NOMO-1 (cell line): ENCODE data around the gene PDF.
A peak's percentile ranks its signal among the peaks of the same experiment; 100 is the strongest.

Source experiments
- DNase-seq, 2 experiments: peaks; one replicate each; lab custom pipeline; 2025; ENCODE audit not compliant: unreplicated experiment in 2 of 2; lab: John Stamatoyannopoulos, UW

PDF gene

DNA sequence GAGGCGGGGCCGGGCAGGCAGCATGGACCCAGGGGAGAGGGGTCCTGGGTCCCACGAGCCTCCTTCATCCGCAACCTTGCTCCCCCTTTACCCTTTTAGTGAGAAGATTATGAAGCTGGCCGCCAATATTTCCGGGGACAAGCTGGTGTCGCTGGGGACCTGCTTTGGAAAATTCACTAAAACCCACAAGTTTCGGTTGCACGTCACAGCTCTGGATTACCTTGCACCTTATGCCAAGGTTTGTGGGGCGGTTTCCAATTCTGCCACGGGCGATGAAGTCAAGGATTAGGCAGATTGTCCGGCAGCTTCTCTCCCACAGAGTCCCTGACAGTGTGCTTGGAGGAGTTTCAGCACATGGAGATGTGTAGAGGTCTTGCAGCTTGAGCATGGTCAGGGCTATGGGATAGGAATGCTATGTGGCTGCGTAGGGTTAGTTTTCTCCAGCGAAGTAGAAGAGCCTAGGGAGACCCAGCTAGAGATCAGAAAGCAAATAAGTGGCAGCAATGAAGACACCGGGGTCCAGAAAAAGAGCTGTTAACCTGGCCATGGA lies 9.8 kb upstream of the PDF start:
- no peak for DNase-seq

DNA sequence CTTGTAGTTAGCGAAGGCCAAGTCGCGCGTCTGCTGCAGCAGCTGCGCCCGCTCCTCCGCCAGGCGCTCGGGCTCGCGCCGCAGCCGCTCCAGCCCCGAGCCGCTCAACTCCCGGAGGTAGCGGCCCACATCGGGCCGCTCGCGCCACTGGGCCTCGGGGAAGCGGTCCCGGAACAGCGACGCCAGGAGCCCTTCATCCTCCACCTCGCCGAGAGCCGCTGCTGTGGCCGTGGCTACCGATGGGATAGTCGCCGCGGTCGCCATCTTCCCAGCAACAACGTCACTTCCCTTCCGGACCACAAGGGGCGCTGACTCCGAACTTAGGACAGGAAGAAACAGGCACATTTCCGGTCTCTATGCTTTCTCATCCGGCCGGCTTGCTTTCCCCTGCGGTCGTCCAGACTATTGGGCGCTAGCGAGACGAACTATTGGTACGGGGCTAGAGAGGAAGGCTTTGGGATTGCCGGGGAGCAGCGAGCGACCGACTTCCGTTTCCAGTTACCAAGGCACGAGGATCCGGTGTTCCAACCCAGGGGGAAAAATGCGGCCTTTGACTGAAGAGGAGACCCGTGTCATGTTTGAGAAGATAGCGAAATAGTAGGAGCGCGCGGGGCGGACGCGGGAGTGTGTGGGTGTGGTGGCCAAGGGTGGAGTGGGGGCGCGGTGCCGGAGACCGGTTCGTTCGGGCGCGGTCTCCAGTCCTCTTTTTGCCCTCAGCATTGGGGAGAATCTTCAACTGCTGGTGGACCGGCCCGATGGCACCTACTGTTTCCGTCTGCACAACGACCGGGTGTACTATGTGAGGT lies 9.1 kb upstream of the PDF start, which contains the start of the genes COG8 and NIP7:
Gene COG8, minus strand, starts transcription at position 276 of the 806 bp plus-strand sequence. Its CDS starts 12 bp downstream, at position 264.
Gene NIP7, plus strand, starts transcription at position 484 of the 806 bp plus-strand sequence. Its CDS starts 58 bp downstream, at position 542.
- DNase-seq, result peak; percentile 98 to 99

DNA sequence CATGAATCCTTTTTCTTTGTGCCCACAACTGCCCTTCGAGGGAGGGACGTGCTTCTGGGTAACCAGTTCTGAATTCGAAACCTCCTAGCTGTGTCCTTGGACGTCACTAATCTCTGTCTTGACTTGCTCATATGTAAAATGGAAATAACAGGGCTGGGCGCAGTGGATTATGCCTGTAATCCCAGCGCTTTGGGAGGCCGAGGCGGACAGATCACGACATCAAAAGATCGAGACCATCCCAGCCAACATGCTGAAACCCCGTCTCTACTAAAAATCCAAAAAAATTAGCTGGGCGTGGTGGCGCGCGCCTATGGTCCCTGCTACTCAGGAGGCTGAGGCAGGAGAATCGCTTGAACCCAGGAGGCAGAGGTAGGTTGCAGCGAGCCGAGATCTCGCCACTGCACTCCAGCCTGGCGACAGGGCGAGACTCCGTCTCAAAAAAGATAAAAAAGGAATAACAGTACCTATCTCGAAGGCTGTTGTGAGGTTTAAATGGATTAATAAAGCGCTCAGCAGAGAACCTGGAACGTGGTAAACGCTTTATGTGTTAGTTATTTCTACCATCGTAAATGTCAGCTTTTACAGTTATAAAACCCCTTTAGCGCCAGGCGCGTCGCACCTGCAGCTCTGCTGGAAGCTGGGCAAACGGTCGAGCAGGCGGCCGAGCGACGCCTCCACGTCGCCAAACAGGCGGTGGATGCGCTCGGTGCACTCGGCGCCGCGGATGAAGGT lies 8.3 kb upstream of the PDF start:
- no peak for DNase-seq

DNA sequence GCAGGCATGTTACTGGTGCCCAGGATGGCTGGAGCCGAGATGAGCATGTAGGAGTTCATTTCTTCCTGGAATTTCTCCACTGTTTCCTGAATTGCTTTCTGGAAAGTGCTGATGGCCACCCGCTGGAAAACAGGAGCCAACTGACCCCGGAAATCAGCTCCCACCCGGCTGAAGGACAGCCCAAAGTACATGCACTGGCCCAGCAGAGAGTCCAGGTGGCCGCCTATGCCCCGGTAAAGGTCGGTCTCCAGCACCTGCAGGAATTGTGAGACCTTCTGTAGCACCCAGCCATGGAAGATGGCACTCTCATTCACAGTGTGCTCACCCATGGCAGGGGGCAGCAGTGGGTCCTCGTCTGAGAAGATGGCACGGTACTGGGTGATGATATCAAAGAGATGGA lies 4.3 kb upstream of the PDF start:
- DNase-seq, result no peak

DNA sequence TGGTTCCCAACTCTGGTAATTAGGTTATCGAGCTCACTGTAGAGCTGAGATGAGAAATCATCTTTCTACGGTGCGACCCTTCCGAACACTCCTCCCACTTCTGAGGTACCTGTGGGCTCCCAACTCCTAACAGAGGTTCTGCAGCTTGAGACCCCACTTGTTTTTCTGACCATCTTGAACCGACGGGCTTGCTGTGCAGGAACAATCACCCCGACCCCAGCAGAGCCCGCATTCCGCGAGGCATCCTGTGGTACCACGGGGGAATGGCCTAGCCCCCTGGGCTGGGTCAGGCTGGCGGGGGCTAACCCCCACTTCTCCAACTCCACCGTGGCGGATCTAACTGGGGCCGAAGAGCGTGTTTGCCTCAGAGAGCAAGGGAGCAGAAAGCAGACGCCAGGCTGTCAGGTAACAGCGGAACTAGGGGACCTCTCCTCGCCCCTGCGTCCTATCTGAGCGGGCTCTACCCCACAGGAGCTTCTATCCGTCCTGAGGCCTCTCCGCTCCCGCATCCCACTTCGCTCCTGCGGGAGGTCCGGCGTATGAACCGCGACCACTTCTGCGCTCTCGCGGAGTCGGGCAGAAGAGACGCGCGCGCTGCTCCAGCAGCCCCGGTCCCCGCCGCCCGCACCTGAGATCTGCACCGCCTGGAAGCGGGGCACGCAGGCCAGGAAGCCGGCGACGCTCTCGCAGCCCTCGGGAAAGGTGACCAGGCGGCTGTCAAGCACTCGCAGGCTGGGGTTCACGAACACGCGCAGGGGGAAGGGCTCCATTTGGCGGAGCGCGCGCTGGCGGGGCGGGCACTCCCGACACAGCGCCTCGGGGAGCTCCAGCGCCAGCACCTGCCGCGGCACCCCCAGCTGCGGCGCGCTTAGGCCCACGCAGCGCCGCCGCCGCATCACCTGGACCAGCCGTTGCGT lies 761 bp downstream of the PDF start:
- no peak for DNase-seq

DNA sequence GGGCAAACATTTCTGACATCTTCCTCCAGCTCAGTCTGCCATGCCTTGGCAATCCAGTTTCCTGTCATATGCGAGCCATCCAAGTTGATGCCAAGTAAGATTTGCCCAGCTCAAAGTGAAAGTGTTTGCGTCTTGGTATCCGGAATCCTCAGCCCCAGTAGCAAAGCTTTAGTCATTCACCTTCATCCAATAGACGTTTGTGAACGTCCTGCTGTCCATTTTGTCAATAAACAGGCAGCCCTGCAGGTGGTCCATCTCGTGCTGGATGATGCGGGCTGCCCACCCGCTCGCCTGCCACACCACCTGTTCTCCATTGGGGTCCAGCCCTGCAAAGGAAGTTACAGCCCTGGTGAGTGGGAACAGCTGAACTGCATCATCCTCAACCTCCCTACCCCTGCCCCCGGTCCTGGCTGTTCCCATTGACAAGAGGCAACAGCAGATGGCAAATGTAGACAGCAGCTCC lies 1.5 kb downstream of the PDF start:
- DNase-seq, result no peak

DNA sequence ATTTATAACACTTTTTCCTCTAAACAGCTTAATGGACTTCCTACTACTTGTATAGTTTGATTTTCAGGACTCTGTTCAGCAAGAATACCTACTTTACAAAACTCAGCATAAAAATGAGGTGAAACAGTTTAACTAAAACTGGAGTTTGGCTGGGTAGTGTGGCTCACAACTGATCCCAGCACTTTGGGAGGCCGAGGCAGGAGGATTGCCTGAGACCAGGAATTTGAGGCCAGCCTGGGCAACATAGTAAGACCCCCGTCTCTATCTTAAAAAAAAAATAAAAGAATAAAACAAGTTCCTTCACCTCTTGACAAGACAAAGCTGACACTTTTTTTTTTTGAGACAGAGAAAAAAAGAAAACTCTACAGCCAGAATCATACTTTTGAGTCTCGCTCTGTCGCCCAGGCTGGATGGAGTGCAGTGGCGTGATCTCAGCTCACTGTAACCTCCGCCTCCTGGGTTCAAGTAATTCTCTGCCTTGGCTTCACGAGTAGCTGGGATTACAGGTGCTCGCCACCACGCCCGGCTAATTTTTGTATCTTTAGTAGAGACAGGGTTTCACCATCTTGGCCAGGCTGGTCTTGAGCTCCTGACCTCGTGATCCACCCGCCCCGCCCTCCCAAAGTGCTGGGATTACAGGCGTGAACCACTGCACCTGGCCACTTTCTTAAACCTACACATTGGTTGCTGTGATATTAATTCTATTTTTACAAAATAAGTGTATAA lies 2.6 kb downstream of the PDF start:
- DNase-seq, result no peak

DNA sequence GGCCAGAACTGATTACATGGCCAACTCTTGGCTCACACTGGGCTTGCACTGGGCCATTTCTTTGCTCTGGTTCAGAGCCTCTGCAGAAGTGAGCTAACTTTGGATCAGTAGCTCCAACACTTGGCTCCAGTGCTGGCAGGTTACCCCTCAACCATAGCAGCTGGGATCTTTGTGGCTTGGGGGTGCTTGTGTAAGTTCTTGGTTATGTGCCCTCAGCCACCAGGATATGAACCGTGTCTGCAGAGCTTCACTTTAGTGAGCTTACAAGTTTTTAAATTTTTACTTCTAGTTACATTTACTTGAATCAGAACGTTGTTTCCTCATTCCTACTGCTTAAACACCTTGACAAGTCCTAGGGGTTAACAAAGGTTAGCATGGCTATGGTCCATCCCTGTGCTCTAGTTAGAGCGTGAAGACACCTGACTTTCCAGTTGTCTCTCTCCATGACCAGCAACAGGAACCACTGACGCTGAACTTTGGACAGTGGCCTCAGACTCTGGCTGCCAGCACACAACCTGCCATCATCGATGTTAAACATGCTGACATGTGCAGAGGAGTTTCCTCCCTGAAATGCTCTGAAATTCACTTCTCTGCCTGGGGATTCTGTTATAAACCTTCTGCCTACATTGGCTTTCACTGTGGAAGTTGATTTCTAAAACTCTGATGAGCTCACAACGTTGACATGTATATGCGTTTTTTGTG lies 4.1 kb downstream of the PDF start:
- DNase-seq, result no peak

DNA sequence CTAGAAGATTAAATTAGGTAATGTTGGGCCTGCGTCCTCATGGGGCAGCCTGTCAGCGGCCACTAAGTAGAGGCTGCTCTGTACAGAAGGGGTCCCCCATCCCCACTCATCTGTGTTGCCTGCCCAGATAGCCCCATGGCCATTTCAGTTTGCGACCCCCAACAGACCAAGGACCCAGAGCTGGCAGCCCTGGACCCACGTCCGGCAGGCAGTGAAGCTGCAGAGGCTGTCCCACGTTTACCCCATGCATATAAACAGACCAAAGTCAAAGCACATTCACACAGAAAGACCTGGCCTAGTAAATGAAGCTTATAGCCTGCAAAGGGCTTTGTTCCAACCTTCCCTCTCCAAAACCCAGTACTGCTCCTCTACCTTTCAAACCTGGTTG lies 4.6 kb downstream of the PDF start:
- no peak for DNase-seq

DNA sequence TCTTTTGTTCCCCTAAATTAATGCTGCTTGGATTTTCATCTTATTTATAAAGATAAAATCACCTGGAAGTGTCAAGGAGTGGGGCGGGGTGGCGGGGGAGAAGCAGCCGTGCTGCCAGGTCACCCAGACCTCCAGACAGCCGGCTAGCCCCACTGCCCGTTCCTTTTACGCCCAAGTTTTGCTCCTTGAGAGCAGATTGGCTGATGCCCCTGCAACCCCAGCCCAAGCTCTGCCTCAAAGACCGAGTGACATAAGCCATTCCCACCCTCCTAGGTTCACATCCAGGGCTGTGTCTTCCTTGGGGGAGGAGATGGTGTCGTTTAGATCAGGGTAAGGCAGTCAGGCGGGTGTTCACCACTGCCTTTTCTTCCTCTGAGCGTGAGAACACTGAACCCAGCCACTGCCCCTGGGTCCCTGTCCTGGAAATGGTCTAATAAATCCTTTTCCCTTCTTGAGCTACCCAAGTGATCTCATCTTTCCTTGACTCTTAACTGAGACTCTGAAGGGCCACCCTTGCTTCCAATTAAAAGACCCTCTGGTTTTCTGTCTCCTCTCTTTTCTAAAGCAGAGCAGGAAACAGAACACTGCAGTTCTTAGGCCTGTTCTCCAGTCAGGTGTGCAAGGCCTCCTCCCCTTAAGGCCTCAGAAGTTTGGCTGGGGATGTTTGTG lies 5.7 kb downstream of the PDF start:
- DNase-seq, result no peak

DNA sequence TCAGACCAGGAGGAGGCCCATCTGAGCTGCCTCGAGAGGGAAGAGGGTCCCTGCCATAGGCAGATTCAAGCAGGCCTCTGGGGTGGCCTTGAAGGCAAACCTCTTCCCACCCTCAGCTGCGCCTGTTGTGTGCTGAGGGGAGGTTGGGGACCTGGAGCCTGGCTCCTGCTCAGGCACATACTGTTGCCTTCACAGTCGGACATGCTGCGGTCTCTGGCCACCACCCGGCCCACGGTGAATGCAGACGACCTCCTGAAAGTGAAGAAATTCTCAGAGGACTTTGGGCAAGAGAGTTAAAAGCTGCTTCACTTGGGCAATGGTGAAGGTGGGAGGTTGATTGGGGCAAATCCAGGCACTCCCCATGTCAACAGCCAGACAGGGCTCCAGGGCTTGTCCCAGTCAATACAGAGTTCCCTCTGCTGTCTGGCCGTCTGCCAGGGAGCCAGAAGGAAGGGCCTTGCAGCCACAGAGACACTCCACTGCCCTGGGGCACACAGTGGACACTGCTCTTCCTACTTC lies 6.3 kb downstream of the PDF start:
- no peak for DNase-seq

DNA sequence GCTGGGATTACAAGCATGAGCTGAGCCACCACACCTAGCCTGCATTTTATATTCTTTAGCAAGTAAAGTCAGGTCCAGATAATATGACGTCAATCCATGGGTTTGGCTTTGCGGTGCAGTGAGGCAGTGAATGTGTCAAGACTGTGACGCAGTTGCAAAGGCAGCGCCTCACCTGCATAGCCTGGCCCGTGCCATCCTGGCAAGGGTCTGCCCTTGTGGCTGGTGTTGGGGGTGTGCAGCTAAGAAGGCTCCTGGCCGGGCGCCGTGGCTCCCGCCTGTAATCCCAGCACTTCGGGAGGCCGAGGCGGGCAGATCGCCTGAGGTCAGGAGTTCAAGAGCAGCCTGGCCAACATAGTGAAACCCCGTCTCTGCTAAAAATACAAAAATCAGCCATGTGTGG lies 7.0 kb downstream of the PDF start:
- no peak for DNase-seq

DNA sequence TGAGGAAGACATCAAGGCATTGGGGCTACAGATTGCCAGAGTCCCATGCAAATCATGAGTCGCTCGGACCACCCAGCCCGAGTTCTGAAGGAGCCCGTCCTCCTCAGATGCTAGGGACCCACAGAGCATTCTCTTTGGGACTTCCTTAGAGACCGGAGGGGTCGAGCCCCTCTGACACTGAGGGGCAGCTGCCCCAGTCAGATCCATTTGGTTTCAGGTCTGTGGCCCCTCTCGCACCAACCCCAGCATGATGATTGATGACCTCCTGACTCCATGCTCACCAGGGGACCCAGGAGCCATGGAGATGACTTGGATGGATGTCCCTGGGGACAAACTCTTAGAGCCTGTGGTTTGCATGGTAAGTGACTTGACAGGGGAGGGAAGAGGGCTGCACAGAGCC lies 8.0 kb downstream of the PDF start:
- DNase-seq, result no peak

DNA sequence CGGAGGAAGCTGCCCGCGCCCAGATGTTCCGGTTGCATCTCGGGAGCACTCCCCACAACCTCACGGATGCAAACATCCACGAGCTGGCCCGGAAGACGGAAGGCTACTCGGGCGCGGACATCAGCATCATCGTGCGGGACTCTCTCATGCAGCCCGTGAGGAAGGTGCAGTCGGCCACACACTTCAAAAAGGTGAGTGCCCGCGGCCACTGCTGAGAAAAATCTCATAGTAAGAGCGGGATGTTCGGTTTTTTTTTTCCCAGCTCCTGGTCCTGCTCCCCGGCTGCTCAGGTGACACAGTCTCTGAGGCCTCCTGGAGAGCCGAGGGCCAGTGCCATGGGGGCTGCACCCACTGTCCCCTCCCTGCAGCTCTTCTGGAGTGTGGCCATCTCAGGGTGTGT lies 9.3 kb downstream of the PDF start:
- DNase-seq, result no peak

DNA sequence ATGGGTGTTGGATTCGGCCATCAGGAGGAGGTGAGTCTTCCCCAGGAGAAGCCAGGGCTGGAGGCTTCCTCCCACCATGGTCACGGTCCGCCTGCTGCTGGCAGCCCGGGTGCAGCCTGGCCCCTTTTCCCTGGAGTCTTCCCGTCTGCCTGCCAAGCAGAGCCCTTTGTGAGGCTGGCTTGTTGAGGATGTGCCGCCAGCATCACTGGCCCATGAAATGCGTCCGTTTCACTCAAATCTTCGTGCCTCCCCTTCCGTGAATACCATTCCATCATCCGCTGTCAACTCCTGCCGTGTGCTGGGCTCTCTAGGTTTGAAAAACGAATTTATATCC lies 9.7 kb downstream of the PDF start:
- DNase-seq, result no peak

DNA sequence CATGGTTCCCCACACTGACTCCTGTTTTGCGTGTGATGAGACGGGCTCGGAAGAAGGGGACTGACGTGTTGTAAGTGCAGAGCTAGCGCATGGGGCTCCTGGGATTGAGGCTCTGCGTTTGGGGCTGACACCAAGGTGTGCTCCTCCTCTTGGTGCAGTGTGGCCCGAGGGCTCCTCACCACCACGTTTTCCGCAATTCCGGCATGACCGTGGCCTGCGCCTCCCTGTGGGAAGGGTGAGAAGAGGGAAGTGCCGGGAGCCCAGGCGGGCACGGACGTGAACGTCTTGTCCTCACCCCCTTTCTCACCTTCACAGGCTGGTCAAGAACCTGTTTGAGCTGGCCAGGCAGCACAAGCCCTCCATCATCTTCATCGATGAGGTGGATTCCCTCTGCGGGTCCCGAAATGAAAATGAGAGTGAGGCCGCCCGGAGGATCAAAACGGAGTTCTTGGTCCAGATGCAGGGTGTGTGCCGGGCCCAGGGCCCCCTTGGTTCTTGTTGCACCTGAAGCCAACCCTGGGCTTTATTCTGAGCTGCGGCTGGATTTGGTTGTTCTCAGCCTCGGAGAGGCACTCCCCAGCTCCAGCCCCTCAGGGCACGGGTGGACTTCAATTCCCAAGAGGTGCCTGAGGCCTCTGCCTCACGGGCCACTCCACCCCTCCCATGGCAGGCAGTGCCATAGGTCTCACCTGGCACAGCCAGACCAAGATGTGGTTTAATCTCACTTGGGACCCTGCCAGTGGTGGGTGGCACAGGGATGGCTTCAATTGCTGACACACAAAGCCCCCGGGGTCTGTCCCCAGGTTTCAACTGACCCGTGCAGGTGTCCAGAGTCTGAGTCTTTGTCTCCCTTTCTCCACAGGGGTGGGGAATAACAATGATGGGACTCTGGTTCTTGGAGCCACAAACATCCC lies 10.3 kb downstream of the PDF start:
- no peak for DNase-seq

DNA sequence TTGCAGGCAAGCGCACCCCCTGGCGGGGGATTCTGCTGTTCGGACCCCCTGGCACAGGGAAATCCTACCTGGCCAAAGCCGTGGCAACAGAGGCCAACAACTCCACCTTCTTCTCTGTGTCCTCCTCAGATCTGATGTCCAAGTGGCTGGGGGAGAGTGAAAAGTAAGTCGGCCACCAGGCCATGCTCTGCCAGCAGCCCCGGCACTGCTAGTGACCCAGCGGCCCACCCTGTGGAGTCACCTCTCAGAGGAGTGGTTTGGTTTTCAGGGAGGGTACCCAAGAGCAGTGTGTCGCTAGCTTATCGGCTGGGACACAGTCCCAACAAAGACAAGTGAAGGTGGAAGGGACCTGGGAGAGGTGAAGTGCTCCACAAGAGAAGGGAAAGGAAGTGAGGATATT lies 11.0 kb downstream of the PDF start:
- no peak for DNase-seq

DNA sequence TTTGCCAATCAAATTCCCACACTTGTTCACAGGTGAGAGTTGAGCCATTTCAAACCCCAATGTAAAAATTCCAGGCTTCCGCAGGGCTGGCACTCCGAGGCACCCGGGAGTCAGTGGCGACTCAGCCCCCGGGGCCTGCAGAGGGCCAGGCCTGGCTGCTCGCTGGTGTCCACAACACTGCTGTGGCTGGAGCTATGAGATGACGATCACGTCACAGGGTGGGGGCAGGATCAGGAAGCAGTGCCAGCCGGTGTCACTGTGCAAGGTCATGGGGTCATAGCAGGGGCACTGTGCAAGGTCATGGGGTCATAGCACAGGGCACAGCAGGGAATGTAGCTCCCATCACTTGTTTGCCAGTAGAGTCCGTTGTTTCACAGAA lies 11.5 kb downstream of the PDF start:
- no peak for DNase-seq
